HG02610 (cell line): Measurements from ENCODE around the gene ADGRD1.
"Not testable (repeated sequence)": the region's sequence is repeated elsewhere in the genome, so short reads cannot be mapped to it uniquely, and the experiment has no call there.

Source experiments
- ATAC-seq: cut with Tn5 transposase; IDR thresholded peaks from one replicate; pipeline ENCODE4 v1.9.1; 2021; ENCODE audit warnings: mild to moderate bottlenecking, moderate library complexity; ENCODE audit not compliant: unreplicated experiment

Gene ADGRD1

DNA sequence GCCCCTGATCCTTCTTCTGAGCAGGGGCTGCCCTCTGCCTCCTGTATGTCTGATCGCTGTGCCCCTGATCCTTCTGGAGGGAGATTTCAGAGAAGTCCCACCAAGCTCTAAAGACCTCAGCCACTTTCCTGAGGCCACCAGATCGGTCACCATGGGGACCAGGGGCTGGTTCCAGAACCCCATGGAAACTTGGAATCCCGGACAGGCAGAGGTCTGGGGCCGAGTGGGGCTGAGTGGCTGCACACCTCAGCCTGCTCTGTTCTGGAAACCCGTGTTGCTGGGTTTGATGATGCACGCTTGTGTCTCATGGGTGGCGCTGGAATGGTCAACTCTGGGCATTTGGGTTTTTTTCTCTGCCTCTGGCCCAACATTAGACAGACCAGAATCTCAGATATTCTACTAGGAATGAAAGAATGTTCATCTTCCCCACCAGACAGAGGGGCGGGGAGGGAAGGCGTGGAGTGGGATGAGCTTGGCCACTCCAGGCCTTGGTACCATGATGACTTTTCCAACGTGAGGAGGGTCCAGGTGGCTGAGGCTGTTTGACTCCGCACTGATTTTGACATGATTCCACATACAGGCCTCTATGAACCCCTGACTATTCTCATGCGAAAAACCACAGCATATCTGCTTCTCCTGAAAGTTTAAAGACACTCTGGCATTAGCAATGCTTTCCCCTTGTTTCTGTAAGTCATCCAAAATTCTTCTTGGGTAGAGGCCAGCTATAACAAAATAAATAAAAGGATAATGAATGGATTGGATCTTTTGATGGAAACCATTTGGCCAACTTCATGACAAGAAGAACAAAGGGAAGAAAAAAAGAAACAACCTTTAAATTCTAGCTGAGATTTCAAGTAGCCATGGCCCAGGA, 114.5 kb downstream of the ADGRD1 start:
- no peak for ATAC-seq

- ATAC-seq: not testable (repeated sequence)
Measured at GRCh38 chr12:131068926-131069720, 115.4 kb downstream of the ADGRD1 start.

GRCh38 chr12:131070136-131070535, 116.4 kb downstream of the ADGRD1 start:
- ATAC-seq: not testable (repeated sequence)

DNA sequence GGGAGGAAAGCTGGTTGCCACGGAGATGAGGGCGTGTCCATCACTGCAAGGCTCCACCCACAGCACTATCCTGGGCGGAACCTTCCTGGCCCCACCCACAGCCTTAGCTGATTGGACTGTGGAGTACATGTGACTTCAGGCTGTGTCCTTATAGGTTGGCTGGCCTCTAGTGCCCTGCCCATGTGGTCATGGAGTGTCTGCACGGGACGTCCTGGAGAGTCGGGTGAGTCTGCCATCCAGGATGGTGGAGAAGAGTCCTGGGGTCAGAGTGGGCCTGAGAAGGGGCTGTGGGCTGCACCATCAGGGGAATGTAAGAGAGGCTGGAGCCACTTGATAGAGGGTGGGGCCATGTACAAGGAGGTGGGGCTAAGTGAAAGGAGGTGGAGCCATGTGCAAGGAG, 117.0 kb downstream of the ADGRD1 start:
- not testable (repeated sequence) for ATAC-seq

GRCh38 chr12:131071234-131071820, 117.6 kb downstream of the ADGRD1 start:
- not testable (repeated sequence) for ATAC-seq

DNA sequence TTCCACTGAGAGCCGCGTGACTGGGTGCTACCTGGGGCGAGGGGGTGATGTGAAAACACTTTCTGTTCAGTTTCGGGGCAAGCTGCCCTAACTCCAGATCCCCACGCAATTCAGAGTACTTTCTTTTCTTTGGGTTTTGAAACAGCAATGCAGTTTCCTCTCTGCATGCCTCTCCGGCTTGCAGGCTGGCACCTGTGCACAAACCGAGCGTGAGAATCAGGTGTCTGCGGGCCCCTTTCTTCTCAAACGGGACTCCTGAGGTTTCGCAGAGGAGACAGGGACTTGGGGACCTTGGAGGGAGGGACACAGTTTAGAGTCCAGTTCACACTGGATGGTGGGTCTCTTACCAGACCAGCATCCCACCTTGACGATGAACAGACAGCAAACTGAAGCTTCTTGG, 118.2 kb downstream of the ADGRD1 start:
- not testable (repeated sequence) for ATAC-seq

DNA sequence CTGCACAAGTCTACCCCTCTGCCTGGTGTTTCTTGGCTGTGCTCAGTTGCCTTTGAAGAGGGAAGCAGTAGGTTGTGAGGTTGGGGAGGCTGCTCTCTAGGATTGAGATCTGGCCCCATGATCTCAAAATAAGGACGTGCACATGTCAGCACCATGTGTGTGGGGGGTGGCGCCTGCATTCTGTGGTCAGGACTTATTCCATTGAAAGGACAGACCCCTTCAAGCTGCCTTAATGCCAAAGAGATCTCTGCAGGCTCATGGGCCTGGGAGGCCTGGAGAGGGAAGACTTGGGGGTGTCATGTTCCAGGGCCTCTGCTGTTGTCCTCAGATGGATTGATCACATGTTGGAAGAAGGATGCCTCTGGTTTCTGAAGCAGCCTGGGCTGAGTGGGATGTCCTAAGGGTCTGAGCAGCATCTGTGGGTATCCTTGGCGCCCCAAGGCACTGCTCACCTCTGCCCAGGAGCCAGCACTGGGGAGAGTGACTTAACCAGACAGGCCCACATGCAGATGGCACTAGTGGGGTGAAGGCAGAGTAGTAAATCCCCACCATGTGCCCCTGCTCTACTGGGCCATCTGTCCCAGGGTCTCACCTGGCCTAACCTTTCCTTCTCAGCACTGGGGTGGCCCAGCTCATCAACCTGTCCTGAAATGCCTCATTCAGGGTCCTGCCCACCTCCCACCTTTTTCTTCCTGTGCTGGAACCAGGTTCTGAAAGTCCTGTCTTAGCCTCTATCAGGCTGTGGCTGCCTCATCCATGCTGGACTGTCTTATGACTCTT, 118.9 kb downstream of the ADGRD1 start:
- ATAC-seq: no peak

DNA sequence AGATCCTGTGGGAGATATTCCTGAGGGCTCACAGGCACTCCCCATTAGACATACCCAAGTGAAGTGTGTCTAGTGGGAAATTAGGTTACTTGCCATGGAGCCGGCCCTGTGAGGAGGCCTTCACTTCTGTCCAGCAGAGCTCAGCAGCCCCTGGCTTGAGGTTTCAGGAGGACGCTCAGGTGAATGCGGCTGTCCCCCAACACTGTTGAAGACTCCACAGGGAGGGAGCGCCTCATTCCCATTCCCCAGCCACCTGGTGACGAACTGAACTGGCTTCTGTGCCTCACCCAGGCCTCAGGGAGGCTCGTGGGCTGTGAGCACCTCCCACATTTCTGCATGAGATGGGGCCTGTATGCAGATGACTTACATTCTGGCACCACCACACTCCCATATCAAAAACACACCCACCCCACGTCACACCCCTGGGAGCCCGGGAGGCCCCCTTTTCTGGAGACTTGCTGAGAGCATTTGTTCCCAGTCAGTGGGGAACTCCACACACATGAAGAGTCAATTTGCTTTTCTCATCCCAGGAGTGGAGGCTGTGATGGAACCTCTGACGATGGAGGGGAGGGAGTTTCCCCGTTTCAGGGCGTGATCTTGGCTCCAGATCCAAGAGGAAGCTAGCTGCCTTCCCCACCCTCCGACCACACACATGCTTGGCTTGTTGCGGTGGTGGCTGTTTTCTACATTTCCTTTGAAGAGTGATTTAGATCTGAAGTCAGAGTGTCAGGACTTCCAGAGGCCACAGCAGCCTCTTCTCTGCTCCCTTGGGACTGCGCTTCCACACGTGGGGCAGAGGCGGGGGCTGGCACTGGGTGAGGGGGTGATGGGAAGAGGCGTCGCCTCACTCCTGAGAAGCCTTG, 120.7 kb downstream of the ADGRD1 start:
- ATAC-seq: peak; percentile 55

DNA sequence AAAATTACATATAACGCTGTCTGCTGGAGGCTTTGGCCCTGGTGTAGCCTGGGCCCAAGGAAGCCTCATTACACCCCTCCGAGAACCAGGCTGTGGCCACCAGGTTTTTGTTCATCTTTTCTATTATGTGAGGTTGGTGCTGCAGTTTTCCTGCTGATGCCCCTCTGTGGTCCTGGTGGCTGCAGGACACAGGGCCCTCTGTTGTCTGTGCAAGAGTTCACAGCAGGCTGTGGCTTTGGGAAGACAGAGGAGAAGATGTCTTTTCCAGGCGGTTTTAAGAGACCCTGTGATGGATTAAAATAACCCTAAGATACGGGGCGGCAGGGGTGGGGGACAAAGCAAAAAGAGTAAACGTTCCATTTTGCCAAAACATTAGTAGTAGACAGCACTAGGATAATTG, 121.5 kb downstream of the ADGRD1 start:
- no peak for ATAC-seq

- no peak for ATAC-seq
Measured at GRCh38 chr12:131075611-131076010, 121.9 kb downstream of the ADGRD1 start.

- no peak for ATAC-seq
Measured at GRCh38 chr12:131076296-131076695, 122.6 kb downstream of the ADGRD1 start.

DNA sequence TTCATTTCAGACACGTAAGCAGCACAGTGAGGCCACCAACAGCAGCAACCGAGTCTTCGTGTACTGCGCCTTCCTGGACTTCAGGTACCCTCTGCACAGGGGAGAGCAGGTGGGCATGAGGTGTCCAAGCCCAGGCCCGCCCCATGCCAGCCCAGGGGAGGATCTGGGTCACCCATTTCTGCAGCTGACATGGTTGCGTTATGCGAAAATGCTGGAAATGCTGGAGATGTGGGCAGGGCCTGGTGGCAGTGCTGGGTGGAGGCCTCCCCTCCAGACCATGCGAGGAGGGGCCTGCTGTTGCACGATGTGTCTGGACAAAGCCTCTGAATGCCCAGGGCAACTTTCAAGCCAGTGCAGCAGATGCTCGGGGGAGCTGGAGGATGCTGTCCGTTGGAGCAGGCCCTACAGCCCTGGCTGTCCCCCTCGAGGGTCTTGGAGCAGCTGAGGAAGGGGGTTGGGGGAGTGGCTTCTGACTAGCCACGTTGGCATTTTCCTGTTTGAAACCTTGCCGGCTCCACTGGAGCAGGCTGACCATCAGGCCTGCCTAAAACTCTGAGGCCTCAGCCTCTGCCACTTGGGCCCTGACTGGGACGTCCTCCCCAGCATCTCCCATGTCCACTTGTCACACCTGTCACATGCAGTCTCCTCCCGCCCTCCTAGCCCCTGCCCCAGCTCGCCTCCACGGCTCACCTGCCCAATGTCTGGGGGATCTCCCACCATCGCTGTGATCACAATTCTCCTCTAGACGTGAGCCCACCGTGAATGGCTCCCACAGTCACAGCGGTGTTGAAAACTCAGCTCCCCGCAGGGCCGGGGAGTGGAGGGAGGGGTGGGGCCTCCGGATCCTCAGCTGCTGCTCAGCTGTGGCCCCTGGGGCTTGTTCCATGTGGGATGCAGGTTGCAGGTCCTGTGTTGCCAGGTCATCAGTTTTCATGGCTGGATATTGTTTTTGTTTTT, 123.4 kb downstream of the ADGRD1 start:
- ATAC-seq: no peak

- no peak for ATAC-seq
Measured at GRCh38 chr12:131077931-131078391, 124.3 kb downstream of the ADGRD1 start.

DNA sequence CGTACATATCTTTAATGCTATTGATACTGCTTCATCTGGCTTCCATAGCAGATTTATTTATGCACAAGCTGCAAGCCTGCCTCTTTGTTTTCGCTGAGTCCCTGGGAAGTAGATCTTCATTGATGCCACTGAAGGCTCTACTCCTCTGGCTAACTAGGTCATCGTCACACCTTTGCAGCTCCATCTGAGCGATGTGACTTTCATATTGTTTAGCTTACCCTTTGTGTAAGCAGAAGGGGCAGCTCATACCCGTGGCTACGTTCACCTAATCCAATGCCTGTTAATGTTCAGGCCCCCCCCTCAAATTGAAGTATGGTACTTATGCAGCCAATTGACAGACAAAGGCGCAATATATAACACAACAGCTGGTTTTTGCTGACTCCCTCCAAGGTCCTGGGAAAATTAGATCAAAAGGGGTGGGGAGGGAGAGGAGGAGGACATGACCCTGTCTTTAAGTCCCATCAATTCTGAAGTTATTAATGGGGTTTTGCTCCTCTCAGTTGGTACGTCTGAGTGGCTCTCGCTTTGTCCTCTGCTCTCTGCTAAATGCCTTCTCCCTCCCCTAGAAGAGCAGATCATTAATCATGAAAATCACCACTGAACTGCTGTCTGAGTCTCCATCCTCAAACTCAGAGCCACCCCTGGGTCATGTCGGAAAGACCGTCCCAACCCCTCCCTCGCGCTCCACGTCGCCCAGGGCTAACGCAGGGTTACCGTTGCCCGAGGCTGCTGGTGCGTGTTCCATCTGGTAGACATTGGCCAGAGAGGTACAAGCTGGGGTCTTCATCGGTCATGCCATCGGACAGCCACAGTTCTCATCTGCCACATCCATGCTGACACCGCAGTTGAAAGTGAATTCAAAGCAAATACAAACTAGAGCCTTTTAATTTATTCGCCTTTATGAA, 128.8 kb downstream of the ADGRD1 start:
- no peak for ATAC-seq

DNA sequence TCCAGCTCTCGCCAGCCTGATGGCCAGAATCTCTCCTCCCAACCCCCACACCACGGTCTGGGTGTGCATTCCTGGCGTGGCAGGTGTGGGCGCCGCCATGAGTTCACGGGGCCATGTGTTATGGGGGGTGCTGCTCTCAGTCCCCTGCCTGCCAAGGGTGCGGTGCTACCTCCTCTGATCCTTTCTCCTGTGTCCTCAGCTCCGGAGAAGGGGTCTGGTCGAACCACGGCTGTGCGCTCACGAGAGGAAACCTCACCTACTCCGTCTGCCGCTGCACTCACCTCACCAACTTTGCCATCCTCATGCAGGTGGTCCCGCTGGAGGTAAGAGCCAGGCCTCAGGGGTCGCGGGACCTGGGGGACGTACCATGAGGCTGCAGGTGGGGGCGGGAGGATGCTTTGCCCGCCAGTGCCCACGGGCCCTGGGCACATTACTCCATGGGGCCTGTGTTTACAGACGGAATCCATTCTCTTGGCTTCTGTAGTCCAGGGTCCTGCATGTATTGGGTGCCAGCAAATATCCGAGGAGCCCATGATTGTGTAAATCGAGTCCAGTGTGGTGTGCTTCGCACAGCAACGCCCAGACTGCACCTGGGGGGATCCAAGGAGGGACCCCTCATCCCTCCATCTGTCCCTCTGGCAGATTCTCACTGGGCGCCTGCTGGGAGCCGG, 130.8 kb downstream of the ADGRD1 start:
- no peak for ATAC-seq

- ATAC-seq: no peak
Measured at GRCh38 chr12:131085125-131085815, 131.6 kb downstream of the ADGRD1 start.
